ENCODE results near the gene PPP4C.

PPP4C gene

GRCh38 chr16:30054959-30055553 lies 20.7 kb upstream of the PPP4C start:
- peak; percentile 84 for TF ChIP-seq CTCF (IDR thresholded peaks at IDR 0.05; ENCODE audit: borderline replicate concordance, insufficient read depth, low read depth, low read length)
- no peak overlapping the region for H3K4me3 ChIP-seq (ENCODE audit: low read depth, low read length)

GRCh38 chr16:30060346-30060745 lies 15.4 kb upstream of the PPP4C start:
- no peak for TF ChIP-seq CTCF (IDR thresholded peaks at IDR 0.05; ENCODE audit: borderline replicate concordance, insufficient read depth, low read depth, low read length)
- no peak overlapping the region for H3K4me3 ChIP-seq (ENCODE audit: low read depth, low read length)

GRCh38 chr16:30060836-30061554 lies 14.8 kb upstream of the PPP4C start:
- TF ChIP-seq CTCF (IDR thresholded peaks at IDR 0.05; ENCODE audit: borderline replicate concordance, insufficient read depth, low read depth, low read length) = no peak
- H3K4me3 ChIP-seq (ENCODE audit: low read depth, low read length) = no peak overlapping the region

- no peak for TF ChIP-seq CTCF (IDR thresholded peaks at IDR 0.05; ENCODE audit: borderline replicate concordance, insufficient read depth, low read depth, low read length)
- H3K4me3 ChIP-seq (ENCODE audit: low read depth, low read length) = peak overlapping the region; percentile 78
Measured at GRCh38 chr16:30063278-30063892, 12.4 kb upstream of the PPP4C start.

- TF ChIP-seq CTCF (IDR thresholded peaks at IDR 0.05; ENCODE audit: borderline replicate concordance, insufficient read depth, low read depth, low read length) = peak; percentile 30; the same call in 1 of the 2 replicates
Measured at GRCh38 chr16:30063893-30064728, 11.7 kb upstream of the PPP4C start.

GRCh38 chr16:30064729-30065101 lies 11.1 kb upstream of the PPP4C start:
- H3K4me3 ChIP-seq (ENCODE audit: low read depth, low read length) = peak overlapping the region; percentile 78
- no peak for TF ChIP-seq CTCF (IDR thresholded peaks at IDR 0.05; ENCODE audit: borderline replicate concordance, insufficient read depth, low read depth, low read length)

More at GRCh38 chr16:30063893-30064728, 11.7 kb upstream of the PPP4C start:
- H3K4me3 ChIP-seq (ENCODE audit: low read depth, low read length) = peak overlapping the region; percentile 78
